WTC11 (cell line): ENCODE results near the gene MTHFD1L. TPM values are rescaled to one million over a fixed set of nuclear protein-coding genes. Genes with fewer than 3 reads are reported as not detected.

Source experiments
- ATAC-seq: fragments of 200-7000 bp; cut with Tn5 transposase; 2 replicates; pipeline ENCODE4 v1.10.0; 2021; ENCODE audit warnings: mild to moderate bottlenecking, moderate library complexity
- CTCF ChIA-PET: fragments of 300-600 bp; sonication (Branson Sonifier 250); formaldehyde crosslinking; loops from one replicate; lab custom pipeline; 2021; ENCODE audit warnings: antibody characterized with exemption; lab: Charles Lee
- POLR2A ChIA-PET: fragments of 350-600 bp; sonication (Branson Sonifier 250); formaldehyde crosslinking; loops from one replicate; lab custom pipeline; 2021; ENCODE audit warnings: antibody characterized with exemption; lab: Charles Lee
- DNase-seq: peaks from one replicate; pipeline ENCODE4 v3.0.0; 2021; ENCODE audit warnings: low spot score
- H3K27ac Mint-ChIP-seq: 2 replicates; pipeline ENCODE4 v1.8.0; 2021; ENCODE audit warnings: mixed read lengths
- H3K27me3 Mint-ChIP-seq: 2 replicates; pipeline ENCODE4 v1.8.0; 2021; ENCODE audit warnings: low read depth, mild to moderate bottlenecking, moderate library complexity, mixed read lengths
- H3K36me3 Mint-ChIP-seq: 2 replicates; pipeline ENCODE4 v1.8.0; 2021; ENCODE audit warnings: mixed read lengths
- H3K4me1 Mint-ChIP-seq: 2 replicates; pipeline ENCODE4 v1.8.0; 2022; ENCODE audit warnings: mixed read lengths
- H3K4me3 Mint-ChIP-seq: 2 replicates; pipeline ENCODE4 v1.8.0; 2021; ENCODE audit warnings: mild to moderate bottlenecking, moderate library complexity, mixed read lengths
- H3K9me3 Mint-ChIP-seq: 2 replicates; pipeline ENCODE4 v1.8.0; 2021; ENCODE audit warnings: mixed read lengths
- CREB1 ChIP-seq: sonication (generic); formaldehyde crosslinking; IDR thresholded peaks from 2 replicates; pipeline ENCODE4 v1.8.0; 2023; ENCODE audit warnings: mild to moderate bottlenecking, missing genetic modification reagents
- CREM ChIP-seq: sonication (generic); formaldehyde crosslinking; IDR thresholded peaks from 2 replicates; pipeline ENCODE4 v1.8.1; 2022; ENCODE audit warnings: mild to moderate bottlenecking, missing genetic modification reagents, moderate library complexity
- ESRRA ChIP-seq: sonication (generic); formaldehyde crosslinking; IDR thresholded peaks from 2 replicates; pipeline ENCODE4 v1.8.1; 2022; ENCODE audit warnings: mild to moderate bottlenecking, missing genetic modification reagents, borderline replicate concordance
- FOXJ3 ChIP-seq: sonication (generic); formaldehyde crosslinking; IDR thresholded peaks from 2 replicates; pipeline ENCODE4 v1.9.0; 2021; ENCODE audit warnings: missing genetic modification reagents, mild to moderate bottlenecking, borderline replicate concordance
- HMGA2 ChIP-seq: fragments of 250-450 bp; sonication (Bioruptor Pico); IDR thresholded peaks from 2 replicates; pipeline ENCODE4 v1.4.0; 2021; ENCODE audit warnings: mild to moderate bottlenecking, moderate library complexity
- JUN ChIP-seq: sonication (generic); formaldehyde crosslinking; IDR thresholded peaks from 2 replicates; pipeline ENCODE4 v1.8.0; 2023; ENCODE audit warnings: mild to moderate bottlenecking, missing genetic modification reagents
- MAX ChIP-seq: sonication (generic); formaldehyde crosslinking; IDR thresholded peaks from 2 replicates; pipeline ENCODE4 v1.8.0; 2022; ENCODE audit warnings: mild to moderate bottlenecking, missing genetic modification reagents
- NFYB ChIP-seq: sonication (generic); formaldehyde crosslinking; conservative IDR thresholded peaks from 2 replicates; pipeline ENCODE4 v1.8.0; 2022; ENCODE audit warnings: low read depth, missing genetic modification reagents
- SMAD3 ChIP-seq: sonication (generic); formaldehyde crosslinking; IDR thresholded peaks from 2 replicates; pipeline ENCODE4 v1.8.0; 2022; ENCODE audit warnings: missing genetic modification reagents, mild to moderate bottlenecking, borderline replicate concordance
- TEAD4 ChIP-seq: sonication (generic); formaldehyde crosslinking; IDR thresholded peaks from 2 replicates; pipeline ENCODE4 v1.8.0; 2022; ENCODE audit warnings: mild to moderate bottlenecking, missing genetic modification reagents
- ZNF232 ChIP-seq: sonication (generic); formaldehyde crosslinking; IDR thresholded peaks from 2 replicates; pipeline ENCODE4 v1.8.0; 2022; ENCODE audit warnings: mild to moderate bottlenecking, missing genetic modification reagents
- ZNF281 ChIP-seq: sonication (generic); formaldehyde crosslinking; IDR thresholded peaks from 2 replicates; pipeline ENCODE4 v1.8.0; 2023; ENCODE audit warnings: mild to moderate bottlenecking, missing genetic modification reagents
- ZNF671 ChIP-seq: fragments of 250-450 bp; sonication (Bioruptor Pico); IDR thresholded peaks from 2 replicates; pipeline ENCODE4 v1.8.0; 2021; ENCODE audit warnings: mild to moderate bottlenecking
- total RNA-seq: library from RNA; stranded (reverse); gene quantifications from 3 replicates; pipeline ENCODE4 v1.2.3, GENCODE V29; 2021
- TF ChIP-seq, protein P1 (sequence below): sonication (generic); formaldehyde crosslinking; IDR thresholded peaks from 2 replicates; pipeline ENCODE4 v1.8.0; 2022; ENCODE audit warnings: mild to moderate bottlenecking, missing genetic modification reagents
- TF ChIP-seq, protein P2 (sequence below): sonication (generic); formaldehyde crosslinking; IDR thresholded peaks from 2 replicates; pipeline ENCODE4 v1.8.1; 2023; ENCODE audit warnings: mild to moderate bottlenecking, missing genetic modification reagents
- TF ChIP-seq, protein P3 (sequence below): sonication (generic); formaldehyde crosslinking; IDR thresholded peaks from 2 replicates; pipeline ENCODE4 v1.8.1; 2023; ENCODE audit warnings: mild to moderate bottlenecking, moderate library complexity, missing genetic modification reagents
- TF ChIP-seq, protein P4 (sequence below): fragments of 250-450 bp; sonication (Bioruptor Pico); IDR thresholded peaks from 2 replicates; pipeline ENCODE4 v1.9.0; 2021; ENCODE audit warnings: mild to moderate bottlenecking, borderline replicate concordance
- TF ChIP-seq, protein P5 (sequence below): fragments of 250-450 bp; sonication (Bioruptor Pico); IDR thresholded peaks from 2 replicates; pipeline ENCODE4 v1.9.0; 2021; ENCODE audit warnings: mild to moderate bottlenecking
- TF ChIP-seq, protein P6 (sequence below): sonication (generic); formaldehyde crosslinking; IDR thresholded peaks from 2 replicates; pipeline ENCODE4 v1.8.1; 2022; ENCODE audit warnings: low read depth, missing genetic modification reagents, borderline replicate concordance

The MTHFD1L gene
- total RNA-seq, 1 experiment from 2014 or later, result 104 TPM

GRCh38 chr6:151021896-151022295 lies 156.4 kb downstream of the MTHFD1L start:
- H3K36me3 Mint-ChIP-seq, result peaks cover 17% of the 10 kb centered on the region
- no peaks in the 10 kb centered on the region for H3K27me3 Mint-ChIP-seq
- no peak for DNase-seq
- H3K27ac Mint-ChIP-seq, result peak overlapping the region; percentile 80
- no peak overlapping the region for H3K4me3 Mint-ChIP-seq
- POLR2A ChIA-PET, result no interaction called here
- no peak for TF ChIP-seq FOXJ3 (CRISPR knock-in tag)
- no peak for TF ChIP-seq CREM (CRISPR knock-in tag)
- no peak for TF ChIP-seq CREB1 (CRISPR knock-in tag)
- TF ChIP-seq, protein P1, sequence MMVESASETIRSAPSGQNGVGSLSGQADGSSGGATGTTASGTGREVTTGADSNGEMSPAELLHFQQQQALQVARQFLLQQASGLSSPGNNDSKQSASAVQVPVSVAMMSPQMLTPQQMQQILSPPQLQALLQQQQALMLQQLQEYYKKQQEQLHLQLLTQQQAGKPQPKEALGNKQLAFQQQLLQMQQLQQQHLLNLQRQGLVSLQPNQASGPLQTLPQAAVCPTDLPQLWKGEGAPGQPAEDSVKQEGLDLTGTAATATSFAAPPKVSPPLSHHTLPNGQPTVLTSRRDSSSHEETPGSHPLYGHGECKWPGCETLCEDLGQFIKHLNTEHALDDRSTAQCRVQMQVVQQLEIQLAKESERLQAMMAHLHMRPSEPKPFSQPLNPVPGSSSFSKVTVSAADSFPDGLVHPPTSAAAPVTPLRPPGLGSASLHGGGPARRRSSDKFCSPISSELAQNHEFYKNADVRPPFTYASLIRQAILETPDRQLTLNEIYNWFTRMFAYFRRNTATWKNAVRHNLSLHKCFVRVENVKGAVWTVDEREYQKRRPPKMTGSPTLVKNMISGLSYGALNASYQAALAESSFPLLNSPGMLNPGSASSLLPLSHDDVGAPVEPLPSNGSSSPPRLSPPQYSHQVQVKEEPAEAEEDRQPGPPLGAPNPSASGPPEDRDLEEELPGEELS, result no peak
- TF ChIP-seq, protein P2, sequence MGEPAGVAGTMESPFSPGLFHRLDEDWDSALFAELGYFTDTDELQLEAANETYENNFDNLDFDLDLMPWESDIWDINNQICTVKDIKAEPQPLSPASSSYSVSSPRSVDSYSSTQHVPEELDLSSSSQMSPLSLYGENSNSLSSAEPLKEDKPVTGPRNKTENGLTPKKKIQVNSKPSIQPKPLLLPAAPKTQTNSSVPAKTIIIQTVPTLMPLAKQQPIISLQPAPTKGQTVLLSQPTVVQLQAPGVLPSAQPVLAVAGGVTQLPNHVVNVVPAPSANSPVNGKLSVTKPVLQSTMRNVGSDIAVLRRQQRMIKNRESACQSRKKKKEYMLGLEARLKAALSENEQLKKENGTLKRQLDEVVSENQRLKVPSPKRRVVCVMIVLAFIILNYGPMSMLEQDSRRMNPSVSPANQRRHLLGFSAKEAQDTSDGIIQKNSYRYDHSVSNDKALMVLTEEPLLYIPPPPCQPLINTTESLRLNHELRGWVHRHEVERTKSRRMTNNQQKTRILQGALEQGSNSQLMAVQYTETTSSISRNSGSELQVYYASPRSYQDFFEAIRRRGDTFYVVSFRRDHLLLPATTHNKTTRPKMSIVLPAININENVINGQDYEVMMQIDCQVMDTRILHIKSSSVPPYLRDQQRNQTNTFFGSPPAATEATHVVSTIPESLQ (CRISPR knock-in tag), result no peak
- TF ChIP-seq TEAD4 (CRISPR knock-in tag), result no peak
- TF ChIP-seq HMGA2 (CRISPR knock-in tag), result no peak
- TF ChIP-seq ZNF671 (CRISPR knock-in tag), result no peak
- TF ChIP-seq, protein P3, sequence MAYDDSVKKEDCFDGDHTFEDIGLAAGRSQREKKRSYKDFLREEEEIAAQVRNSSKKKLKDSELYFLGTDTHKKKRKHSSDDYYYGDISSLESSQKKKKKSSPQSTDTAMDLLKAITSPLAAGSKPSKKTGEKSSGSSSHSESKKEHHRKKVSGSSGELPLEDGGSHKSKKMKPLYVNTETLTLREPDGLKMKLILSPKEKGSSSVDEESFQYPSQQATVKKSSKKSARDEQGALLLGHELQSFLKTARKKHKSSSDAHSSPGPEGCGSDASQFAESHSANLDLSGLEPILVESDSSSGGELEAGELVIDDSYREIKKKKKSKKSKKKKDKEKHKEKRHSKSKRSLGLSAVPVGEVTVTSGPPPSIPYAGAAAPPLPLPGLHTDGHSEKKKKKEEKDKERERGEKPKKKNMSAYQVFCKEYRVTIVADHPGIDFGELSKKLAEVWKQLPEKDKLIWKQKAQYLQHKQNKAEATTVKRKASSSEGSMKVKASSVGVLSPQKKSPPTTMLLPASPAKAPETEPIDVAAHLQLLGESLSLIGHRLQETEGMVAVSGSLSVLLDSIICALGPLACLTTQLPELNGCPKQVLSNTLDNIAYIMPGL (CRISPR knock-in tag), result no peak
- no peak for TF ChIP-seq MAX
- CTCF ChIA-PET, result interaction anchor here (0.6 kb wide), 1 partner anchor 355 kb away, joined by 3 read pairs; no protein-coding TSS in a partner anchor
- H3K9me3 Mint-ChIP-seq, result no peaks in the 10 kb centered on the region
- H3K4me1 Mint-ChIP-seq, result peaks cover 16% of the 10 kb centered on the region; the same call in 1 of the 2 replicates
- peak; percentile 38; the same call in 1 of the 2 replicates for ATAC-seq

DNA sequence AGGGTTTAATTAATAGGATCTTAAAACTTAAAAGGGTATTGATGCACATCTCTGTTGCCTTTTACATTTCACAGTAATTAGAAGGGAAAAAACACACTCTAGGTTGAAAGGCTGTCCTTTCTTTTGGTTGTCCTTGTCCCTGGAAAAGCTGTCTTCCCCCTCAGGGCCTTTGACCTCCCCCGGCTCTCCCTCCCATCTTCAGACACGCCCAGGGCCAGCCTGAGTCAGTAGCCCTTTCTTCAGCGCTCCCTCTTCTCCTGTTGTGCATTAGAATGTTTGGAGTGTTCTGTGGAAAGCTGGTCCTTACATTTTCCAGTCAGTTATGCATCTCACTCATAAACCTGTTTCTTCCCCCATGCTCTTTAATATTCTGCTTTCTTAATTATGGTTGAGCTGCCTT lies 157.0 kb downstream of the MTHFD1L start:
- Mint-ChIP-seq H3K4me1 (peaks cover 16% of the 10 kb centered on the region; the same call in 1 of the 2 replicates), H3K27ac (peak overlapping the region; percentile 32; the same call in 1 of the 2 replicates), H3K27me3 (no peaks in the 10 kb centered on the region), H3K4me3 (no peak overlapping the region), H3K36me3 (peaks cover 17% of the 10 kb centered on the region), H3K9me3 (no peaks in the 10 kb centered on the region)
- CTCF ChIA-PET, result interaction anchor here (0.6 kb wide), 1 partner anchor 355 kb away, joined by 3 read pairs; no protein-coding TSS in a partner anchor
- ATAC-seq (peak; percentile 69; the same call in 1 of the 2 replicates), DNase-seq (no peak)
- POLR2A ChIA-PET, result interaction anchor here (0.6 kb wide), 1 partner anchor 1038 kb away, joined by 3 read pairs; no protein-coding TSS in a partner anchor
- TF ChIP-seq, protein P4, sequence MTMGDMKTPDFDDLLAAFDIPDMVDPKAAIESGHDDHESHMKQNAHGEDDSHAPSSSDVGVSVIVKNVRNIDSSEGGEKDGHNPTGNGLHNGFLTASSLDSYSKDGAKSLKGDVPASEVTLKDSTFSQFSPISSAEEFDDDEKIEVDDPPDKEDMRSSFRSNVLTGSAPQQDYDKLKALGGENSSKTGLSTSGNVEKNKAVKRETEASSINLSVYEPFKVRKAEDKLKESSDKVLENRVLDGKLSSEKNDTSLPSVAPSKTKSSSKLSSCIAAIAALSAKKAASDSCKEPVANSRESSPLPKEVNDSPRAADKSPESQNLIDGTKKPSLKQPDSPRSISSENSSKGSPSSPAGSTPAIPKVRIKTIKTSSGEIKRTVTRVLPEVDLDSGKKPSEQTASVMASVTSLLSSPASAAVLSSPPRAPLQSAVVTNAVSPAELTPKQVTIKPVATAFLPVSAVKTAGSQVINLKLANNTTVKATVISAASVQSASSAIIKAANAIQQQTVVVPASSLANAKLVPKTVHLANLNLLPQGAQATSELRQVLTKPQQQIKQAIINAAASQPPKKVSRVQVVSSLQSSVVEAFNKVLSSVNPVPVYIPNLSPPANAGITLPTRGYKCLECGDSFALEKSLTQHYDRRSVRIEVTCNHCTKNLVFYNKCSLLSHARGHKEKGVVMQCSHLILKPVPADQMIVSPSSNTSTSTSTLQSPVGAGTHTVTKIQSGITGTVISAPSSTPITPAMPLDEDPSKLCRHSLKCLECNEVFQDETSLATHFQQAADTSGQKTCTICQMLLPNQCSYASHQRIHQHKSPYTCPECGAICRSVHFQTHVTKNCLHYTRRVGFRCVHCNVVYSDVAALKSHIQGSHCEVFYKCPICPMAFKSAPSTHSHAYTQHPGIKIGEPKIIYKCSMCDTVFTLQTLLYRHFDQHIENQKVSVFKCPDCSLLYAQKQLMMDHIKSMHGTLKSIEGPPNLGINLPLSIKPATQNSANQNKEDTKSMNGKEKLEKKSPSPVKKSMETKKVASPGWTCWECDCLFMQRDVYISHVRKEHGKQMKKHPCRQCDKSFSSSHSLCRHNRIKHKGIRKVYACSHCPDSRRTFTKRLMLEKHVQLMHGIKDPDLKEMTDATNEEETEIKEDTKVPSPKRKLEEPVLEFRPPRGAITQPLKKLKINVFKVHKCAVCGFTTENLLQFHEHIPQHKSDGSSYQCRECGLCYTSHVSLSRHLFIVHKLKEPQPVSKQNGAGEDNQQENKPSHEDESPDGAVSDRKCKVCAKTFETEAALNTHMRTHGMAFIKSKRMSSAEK (CRISPR knock-in tag), result no peak
- TF ChIP-seq ZNF232, result no peak
- no peak for TF ChIP-seq ZNF671 (CRISPR knock-in tag)
- TF ChIP-seq, protein P5, sequence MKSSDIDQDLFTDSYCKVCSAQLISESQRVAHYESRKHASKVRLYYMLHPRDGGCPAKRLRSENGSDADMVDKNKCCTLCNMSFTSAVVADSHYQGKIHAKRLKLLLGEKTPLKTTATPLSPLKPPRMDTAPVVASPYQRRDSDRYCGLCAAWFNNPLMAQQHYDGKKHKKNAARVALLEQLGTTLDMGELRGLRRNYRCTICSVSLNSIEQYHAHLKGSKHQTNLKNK, result no peak
- no peak for TF ChIP-seq SMAD3
- TF ChIP-seq, protein P6, sequence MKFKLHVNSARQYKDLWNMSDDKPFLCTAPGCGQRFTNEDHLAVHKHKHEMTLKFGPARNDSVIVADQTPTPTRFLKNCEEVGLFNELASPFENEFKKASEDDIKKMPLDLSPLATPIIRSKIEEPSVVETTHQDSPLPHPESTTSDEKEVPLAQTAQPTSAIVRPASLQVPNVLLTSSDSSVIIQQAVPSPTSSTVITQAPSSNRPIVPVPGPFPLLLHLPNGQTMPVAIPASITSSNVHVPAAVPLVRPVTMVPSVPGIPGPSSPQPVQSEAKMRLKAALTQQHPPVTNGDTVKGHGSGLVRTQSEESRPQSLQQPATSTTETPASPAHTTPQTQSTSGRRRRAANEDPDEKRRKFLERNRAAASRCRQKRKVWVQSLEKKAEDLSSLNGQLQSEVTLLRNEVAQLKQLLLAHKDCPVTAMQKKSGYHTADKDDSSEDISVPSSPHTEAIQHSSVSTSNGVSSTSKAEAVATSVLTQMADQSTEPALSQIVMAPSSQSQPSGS (CRISPR knock-in tag), result no peak
- no peak for TF ChIP-seq JUN (CRISPR knock-in tag)
- TF ChIP-seq ZNF281 (CRISPR knock-in tag), result no peak
- TF ChIP-seq NFYB (CRISPR knock-in tag), result no peak
- TF ChIP-seq ESRRA, result no peak
